G401.6 (cell line): ENCODE data around the gene NMNAT3.

Experiments used
- FAIRE-seq: peaks from 2 replicates; lab custom pipeline; 2012; peaks lifted over from hg19 to GRCh38; lab: Jason Lieb, UNC

NMNAT3 gene

DNA sequence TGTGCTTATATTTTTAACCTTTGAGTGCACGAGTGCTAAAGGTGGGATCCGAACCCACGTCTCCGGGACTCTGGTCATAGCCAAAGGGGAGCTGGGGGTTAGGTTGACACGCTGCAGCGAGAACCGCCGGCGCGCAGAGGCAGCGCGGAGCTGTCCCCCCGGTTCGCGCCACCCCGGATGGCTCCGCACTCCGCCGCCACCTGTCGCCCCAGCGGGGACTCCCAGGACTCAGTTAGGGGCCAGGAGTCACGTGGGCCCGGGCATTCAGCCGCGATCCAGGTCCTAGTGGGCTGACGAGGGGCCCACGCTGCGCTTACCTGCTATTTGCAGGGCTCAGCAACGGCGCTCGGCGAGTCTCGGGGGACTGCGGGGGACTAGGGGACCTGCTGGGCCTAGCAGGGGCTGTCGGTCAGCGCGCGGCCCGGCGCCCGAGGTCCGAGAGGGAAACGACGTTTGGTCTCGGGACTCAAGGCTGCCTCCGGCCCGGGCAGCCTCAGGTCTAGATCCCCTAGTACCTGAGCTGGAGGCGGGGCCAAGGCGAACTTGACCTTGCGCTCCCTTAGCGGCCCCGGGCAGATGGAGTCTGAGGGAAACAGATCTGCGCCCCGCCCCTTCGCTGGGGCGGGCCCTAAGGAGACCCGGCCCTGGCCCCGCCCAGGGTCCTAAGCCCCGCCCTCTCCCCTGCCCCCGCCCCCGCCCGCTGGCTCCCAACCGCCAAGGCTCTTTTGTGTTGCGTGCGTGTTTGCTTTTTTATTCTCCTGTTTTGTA is at the start of gene NMNAT3:
Gene NMNAT3 (minus strand): TSS at position 585 of the 768 bp plus-strand sequence. CDS start 50,248 bp downstream, outside the sequence.
- FAIRE-seq, result no peak

- no peak for FAIRE-seq
Measured at GRCh38 chr3:139721370-139721769, 43.6 kb upstream of the NMNAT3 start.

DNA sequence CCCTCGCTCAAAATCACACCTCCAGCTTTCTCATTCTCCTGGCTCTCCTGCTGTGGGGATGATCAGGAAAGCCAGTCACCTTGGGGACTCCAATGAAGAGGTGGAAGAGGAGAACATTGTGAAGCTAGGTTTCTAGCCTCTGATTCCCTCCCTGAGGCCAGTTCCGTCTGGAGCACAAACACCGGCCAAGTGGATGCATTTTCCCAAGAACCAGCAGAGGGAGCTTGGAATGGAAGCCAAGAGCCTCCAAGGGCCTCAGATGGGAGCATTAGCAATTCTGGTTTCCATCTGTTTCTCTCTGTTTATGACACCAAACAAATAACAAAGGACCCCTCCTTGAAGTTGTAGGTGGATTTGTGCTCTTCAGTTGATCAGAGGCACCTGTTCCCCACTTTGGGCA is 40.6 kb upstream of the NMNAT3 start:
- no peak for FAIRE-seq

DNA sequence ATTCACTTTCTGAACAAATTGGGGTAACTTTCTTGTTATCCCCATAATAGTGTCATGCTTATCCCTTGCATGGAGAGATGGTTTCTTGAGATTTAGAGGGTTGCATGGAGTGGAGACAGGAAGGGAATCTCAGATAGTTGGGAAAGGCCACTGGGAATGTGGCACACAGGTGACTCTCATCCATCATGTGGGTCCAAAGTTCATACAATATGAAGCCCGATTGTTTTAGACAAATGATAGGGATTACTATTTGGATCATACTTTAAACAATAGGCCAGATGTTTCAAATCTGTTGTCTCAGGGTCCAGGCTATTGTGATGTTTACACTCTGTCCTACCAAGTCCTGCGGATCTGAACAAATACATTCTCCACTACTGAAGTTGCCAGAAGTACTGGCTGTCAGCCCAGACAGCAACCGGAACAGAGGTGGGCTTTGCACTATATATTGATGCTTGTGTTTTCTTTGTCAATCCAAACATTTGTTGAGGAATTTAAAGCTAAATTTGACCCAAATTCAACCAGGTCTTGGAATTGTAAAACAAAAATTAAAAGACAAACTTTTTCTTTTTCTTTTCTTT is 39.2 kb upstream of the NMNAT3 start:
- no peak for FAIRE-seq

DNA sequence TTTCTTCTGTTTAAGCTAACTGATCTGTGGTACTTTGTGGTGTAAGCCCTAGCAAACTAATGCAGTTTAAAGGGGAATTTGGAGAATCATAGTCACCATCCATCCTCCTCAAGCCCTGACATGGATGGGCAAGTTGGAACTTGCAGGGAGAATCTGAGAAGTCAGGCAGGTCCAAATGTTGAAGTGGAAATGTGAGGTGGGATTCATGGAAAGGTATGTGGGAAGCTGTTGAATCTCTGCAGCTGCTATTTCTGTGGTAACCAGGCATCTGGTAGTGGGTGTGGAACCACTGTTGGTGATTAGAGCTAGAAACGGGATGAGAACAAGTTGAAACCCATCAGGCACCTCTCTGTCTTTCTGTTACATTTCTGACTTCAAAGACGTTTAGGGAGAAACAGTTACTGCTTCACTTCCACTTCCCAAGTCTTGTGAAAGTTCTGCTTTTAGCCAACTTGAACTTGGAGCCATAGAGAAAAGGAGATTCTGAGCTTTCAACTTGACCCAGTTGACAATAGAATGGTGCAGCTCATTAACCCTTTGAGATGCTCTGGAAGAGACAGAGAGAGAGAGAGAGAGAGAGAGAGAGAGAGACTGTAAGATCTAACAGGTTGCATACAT is 38.1 kb upstream of the NMNAT3 start:
- FAIRE-seq, result no peak

GRCh38 chr3:139715166-139715565 is 37.4 kb upstream of the NMNAT3 start:
- FAIRE-seq, result no peak

- FAIRE-seq, result no peak
Measured at GRCh38 chr3:139710212-139710611, 32.4 kb upstream of the NMNAT3 start.

DNA sequence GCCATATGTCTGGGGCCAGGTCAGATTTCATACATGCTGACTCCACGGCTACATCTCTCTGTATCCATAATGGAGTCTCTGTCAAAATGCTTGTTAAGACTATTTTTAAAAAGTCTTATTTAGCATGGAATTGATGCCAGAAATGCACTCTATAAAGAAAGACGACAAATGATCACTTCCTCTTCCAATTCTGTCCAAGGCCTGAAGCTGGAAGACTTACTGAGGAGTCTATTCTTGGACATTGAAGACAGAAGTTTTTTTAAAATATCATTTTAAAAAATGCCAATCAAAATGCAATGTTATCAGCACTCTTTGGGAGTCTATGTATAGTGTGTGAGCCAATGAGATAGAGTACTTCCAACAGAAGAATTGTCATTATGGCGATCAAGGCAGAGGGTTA is 27.9 kb upstream of the NMNAT3 start:
- FAIRE-seq, result no peak

DNA sequence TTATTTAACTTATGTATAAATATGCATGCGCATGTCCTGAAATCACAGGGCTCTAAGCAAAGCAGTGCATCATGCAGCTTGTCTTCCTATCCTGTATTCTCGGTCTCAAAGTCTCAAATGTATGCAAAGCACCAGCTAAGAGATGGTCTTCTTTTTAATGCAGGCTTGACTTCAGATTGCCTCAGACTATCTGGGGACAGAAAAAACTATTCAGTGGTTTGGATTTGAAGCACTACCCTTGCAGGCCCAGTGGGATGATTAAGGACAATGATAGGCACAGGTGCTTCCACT is 18.5 kb upstream of the NMNAT3 start:
- no peak for FAIRE-seq

GRCh38 chr3:139695426-139696313 is 17.9 kb upstream of the NMNAT3 start:
- no peak for FAIRE-seq

DNA sequence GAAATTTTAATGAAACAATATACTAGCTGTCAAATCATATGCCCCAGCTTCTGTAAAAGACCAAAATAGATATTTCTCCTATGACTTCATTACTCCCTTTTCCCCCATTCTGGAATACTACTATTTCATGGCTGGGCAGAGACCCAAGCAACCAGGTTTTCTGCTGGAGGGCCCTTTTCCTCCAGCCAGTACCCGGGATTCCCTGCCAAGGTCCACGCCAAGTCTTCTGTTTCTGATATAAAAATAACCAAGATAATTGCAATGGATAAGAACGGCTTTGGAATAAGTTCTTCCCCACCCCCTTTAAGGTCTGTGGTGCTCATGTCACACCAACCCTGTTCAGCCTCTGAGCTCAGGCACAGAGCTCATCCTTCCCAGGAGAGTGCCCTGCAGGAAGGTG is 17.2 kb upstream of the NMNAT3 start:
- FAIRE-seq, result no peak

DNA sequence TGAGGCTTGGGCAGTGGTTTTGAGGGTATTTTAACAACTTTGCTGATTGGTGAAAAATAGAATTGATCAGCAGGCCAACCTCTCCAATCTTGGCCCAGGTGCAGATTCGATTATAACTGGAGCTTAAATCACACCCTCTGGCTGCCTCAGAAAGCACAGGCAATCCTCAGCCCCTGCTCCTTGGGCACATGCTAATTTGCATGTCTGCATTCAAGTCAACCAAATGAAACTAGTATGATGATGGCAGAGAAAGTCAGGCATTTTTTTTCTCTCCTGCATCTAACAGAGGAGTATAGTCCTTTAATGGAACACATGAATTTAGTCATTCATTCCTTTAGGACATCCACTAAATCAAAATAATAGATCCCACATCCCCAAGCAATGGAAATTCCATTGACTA is 16.8 kb upstream of the NMNAT3 start:
- FAIRE-seq, result no peak

DNA sequence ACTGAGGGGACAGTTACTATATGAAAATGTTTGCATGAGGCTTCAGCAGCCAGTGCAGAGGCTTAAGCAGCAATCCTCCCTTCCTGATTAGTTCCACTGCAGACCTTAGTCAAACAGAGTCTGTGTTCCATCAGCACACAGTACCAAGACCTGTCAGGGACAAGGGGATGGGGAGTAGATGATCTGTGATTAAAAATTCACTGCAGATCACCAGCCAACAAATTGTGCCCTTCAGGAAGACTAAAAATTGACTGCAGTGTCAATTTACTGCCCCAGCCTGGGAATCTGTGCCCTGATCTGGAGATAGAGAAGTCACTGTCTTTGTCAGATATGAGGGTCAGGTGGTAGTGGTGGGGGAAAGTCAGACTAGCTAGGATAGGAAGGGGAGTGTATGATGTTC is 13.8 kb upstream of the NMNAT3 start:
- FAIRE-seq, result no peak

GRCh38 chr3:139689708-139690228 is 12.0 kb upstream of the NMNAT3 start:
- no peak for FAIRE-seq

GRCh38 chr3:139689122-139689521 is 11.3 kb upstream of the NMNAT3 start:
- FAIRE-seq, result no peak

DNA sequence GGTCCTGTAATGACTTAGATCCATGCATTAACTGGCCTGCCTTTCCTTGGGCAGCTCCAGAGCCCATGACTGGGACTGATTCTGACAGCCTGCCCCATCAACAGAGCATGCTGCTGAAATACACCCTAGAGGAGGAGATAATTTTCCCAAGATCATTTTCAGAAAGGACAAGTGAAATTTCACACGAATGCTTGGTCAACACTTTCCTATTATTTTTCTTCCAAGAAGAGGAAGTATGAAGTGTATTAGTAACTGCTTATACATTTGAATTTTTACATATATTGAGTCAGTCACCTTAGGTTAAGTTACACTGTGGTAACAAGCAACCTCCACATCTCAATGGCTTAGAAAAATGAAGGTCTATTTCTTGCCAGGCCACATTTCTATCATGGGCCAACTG is 9.7 kb upstream of the NMNAT3 start:
- no peak for FAIRE-seq

- no peak for FAIRE-seq
Measured at GRCh38 chr3:139686624-139687023, 8.9 kb upstream of the NMNAT3 start.

DNA sequence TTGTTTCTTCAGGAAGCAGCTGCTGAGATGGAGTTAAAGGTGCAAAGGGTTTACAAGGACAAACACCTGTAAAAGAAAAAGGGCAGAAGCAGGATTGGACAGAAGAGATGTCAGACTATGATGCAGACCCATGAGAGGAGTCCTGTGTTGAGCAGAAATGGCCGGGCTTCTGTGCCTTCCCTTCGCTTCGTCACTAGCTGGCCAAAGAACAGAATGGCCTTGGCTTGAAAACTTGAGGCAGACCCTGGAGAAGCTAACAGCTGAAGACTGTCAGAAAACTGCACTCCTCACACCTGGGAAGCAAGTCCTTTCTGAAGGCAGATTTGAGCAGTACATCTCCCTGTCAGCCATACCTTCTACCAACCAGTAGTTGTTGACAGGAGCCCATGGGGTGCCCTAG is 8.4 kb upstream of the NMNAT3 start:
- no peak for FAIRE-seq

DNA sequence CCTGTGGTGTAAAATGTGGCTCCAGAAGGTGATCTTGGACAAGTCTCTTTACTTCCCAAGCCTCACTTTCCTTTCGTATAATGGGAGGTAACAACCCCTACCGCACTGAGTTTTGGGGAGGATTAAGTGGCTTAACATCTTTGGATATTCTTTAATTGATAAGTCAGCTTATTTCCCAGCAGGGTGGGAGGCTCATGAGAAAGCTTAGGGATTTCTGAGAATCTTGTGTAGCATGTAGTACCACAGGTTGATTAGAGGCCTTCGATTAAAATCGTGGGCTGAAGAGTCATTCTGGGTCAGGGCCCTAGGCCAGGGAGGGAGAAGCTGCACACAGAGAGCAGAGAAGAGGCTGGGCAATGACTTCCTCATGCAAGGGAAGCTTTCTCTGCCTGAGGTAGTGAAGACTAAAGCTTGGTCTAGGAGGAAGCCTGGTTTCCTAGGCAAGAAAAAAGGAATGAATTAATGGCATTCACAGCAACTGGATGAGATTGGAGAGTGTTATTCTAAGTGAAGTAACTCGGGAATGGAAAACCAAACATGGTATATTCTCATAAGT is 1.5 kb upstream of the NMNAT3 start:
- no peak for FAIRE-seq

GRCh38 chr3:139676632-139677387 is 962 bp downstream of the NMNAT3 start:
- FAIRE-seq, result no peak

GRCh38 chr3:139676108-139676507 is 1.7 kb downstream of the NMNAT3 start:
- FAIRE-seq, result no peak

GRCh38 chr3:139675327-139675726 is 2.4 kb downstream of the NMNAT3 start:
- FAIRE-seq, result no peak
